ENCODE measurements around the gene EPRS1.

GRCh38 chr1:220092694-220093093 is 46.4 kb upstream of the EPRS1 start:
- TF ChIP-seq CTCF (IDR thresholded peaks at IDR 0.05), result no peak
- no peak for TF ChIP-seq TCF7L2 (IDR thresholded peaks at IDR 0.05; ENCODE audit: low read depth, low read length)
- TF ChIP-seq SIN3A (IDR thresholded peaks at IDR 0.05; ENCODE audit: borderline replicate concordance, insufficient read depth, low read depth, low read length), result no peak
- no peak for TF ChIP-seq POLR2AphosphoS5 (IDR thresholded peaks at IDR 0.05; ENCODE audit: low read depth, low read length)
- no peak for TF ChIP-seq REST (IDR thresholded peaks at IDR 0.05; ENCODE audit: insufficient read depth in 1 of 2, low read depth in 2 of 2, low read length in 1 of 2)
